ENCODE results near the gene DST. TPM values are rescaled to one million over a fixed set of nuclear protein-coding genes. Genes with fewer than 3 reads are reported as not detected.

DST gene
- total RNA-seq, 1 experiment from 2014 or later, result 132 TPM

DNA sequence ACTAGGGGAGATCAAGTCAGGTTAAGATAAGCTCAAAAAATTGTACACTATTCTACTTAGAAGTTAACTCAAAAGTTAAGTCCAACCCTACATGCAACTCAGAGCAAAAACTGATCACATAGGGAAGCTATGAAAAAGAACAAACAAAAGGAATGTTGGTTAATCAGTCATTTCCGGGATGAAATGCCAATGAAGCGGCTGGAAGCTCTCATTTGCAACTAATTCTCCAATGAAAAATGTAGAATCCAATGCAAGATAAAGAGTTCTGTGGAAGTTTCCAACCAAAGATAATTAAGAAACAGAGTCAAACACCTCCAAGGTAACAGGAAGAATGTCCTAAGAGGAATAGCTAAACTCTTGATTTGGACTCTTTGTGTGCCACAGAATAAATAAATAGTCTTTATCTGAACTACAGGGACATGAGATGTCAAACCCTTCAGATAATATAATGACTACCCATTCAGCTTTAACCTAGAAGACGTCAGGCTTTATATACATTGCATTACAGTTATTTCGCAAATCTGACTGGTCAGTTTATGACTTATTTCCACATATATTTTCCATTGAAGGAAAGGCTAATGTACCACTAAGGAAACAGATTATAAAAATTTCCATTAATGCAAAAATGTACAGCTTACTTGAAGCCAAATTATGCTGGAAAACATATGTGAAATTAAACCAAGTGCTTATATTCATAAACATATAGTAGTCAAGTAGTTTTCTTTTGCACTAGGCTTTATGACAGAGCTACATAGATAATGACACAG lies 48.0 kb upstream of the DST start:
- CTCF ChIA-PET, result interaction anchor here (0.8 to 1.9 kb wide), 5 partner anchors 8 to 162 kb away, joined by 3 to 6 read pairs (median 5); no protein-coding TSS in a partner anchor
- no peak for TF ChIP-seq ATF1 (CRISPR knock-in tag; IDR thresholded peaks at IDR 0.05)
- TF ChIP-seq NR2C2 (CRISPR knock-in tag; IDR thresholded peaks at IDR 0.05), result no peak
- TF ChIP-seq TP53 (CRISPR knock-in tag; IDR thresholded peaks at IDR 0.05), result no peak
- TF ChIP-seq GABPB1 (CRISPR knock-in tag; IDR thresholded peaks at IDR 0.05), result peak; percentile 13; the same call in 1 of the 2 replicates
- H3K4me1 Mint-ChIP-seq, result peaks cover 43% of the 10 kb centered on the region
- no peaks in the 10 kb centered on the region for H3K27me3 Mint-ChIP-seq (ENCODE audit: low read depth)
- H3K36me3 Mint-ChIP-seq, result peaks cover 2% of the 10 kb centered on the region; the same call in 1 of the 2 replicates
- H3K9me3 Mint-ChIP-seq, result no peaks in the 10 kb centered on the region
- ATAC-seq, result no peak
- no peak for DNase-seq (ENCODE audit: low spot score)
- no peak overlapping the region for H3K4me3 Mint-ChIP-seq
- H3K27ac Mint-ChIP-seq, result no peak overlapping the region
- POLR2A ChIA-PET, result no interaction called here

- no peaks in the 10 kb centered on the region for H3K27me3 Mint-ChIP-seq (ENCODE audit: low read depth)
- no peak overlapping the region for H3K4me3 Mint-ChIP-seq
- POLR2A ChIA-PET, result no interaction called here
- no peak for ATAC-seq
- DNase-seq (ENCODE audit: low spot score), result no peak
- CTCF ChIA-PET, result interaction anchor here (0.6 to 1.4 kb wide), 6 partner anchors 9 to 97 kb away, joined by 3 to 6 read pairs (median 4); no protein-coding TSS in a partner anchor
- H3K4me1 Mint-ChIP-seq, result peaks cover 49% of the 10 kb centered on the region
- no peaks in the 10 kb centered on the region for H3K36me3 Mint-ChIP-seq
- H3K9me3 Mint-ChIP-seq, result no peaks in the 10 kb centered on the region
- H3K27ac Mint-ChIP-seq, result no peak overlapping the region
- no peak for TF ChIP-seq ZNF396 (CRISPR knock-in tag; IDR thresholded peaks at IDR 0.05; ENCODE audit: borderline replicate concordance)
- no peak for TF ChIP-seq ELF4 (CRISPR knock-in tag; IDR thresholded peaks at IDR 0.05; ENCODE audit: low read depth)
- no peak for TF ChIP-seq NFYB (CRISPR knock-in tag; conservative IDR thresholded peaks at IDR 0.05; ENCODE audit: low read depth)
- TF ChIP-seq CREM (CRISPR knock-in tag; IDR thresholded peaks at IDR 0.05), result no peak
- no peak for TF ChIP-seq RORB (CRISPR knock-in tag; IDR thresholded peaks at IDR 0.05)
Measured at GRCh38 chr6:56689663-56690062, 47.0 kb upstream of the DST start.

GRCh38 chr6:56689114-56689513 lies 46.4 kb upstream of the DST start:
- POLR2A ChIA-PET, result no interaction called here
- ATAC-seq (no peak), DNase-seq (ENCODE audit: low spot score) (no peak)
- Mint-ChIP-seq H3K4me1 (peaks cover 49% of the 10 kb centered on the region), H3K4me3 (no peak overlapping the region), H3K36me3 (no peaks in the 10 kb centered on the region), H3K27ac (no peak overlapping the region), H3K9me3 (no peaks in the 10 kb centered on the region), H3K27me3 (ENCODE audit: low read depth) (no peaks in the 10 kb centered on the region)
- TF ChIP-seq, protein P1, sequence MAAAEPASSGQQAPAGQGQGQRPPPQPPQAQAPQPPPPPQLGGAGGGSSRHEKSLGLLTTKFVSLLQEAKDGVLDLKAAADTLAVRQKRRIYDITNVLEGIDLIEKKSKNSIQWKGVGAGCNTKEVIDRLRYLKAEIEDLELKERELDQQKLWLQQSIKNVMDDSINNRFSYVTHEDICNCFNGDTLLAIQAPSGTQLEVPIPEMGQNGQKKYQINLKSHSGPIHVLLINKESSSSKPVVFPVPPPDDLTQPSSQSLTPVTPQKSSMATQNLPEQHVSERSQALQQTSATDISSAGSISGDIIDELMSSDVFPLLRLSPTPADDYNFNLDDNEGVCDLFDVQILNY (CRISPR knock-in tag; IDR thresholded peaks at IDR 0.05), result no peak
- TF ChIP-seq EMX1 (CRISPR knock-in tag; IDR thresholded peaks at IDR 0.05), result no peak
- CTCF ChIA-PET, result interaction anchor here (1.1 kb wide), 2 partner anchors 11 to 96 kb away, joined by 3 to 4 read pairs; no protein-coding TSS in a partner anchor

DNA sequence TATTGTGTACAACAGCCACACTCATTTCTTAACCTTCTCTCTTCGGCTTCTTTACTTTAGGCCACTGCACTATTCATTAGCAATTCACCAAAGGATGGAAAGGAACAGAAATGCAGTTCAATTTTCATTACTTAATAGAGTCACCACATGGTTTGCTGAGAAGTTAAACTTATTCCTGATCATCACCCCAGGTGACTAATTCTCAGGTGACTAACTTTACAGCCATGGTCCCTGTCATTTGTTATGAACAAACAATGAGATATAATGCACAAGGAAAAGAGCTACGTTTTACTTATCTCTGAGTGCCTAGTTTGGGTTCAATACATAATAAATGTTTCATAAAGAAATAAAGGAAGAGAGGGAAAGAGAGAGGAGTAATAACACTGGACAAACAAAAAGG lies 45.8 kb upstream of the DST start:
- CTCF ChIA-PET, result no interaction called here
- TF ChIP-seq IRF2 (CRISPR knock-in tag; IDR thresholded peaks at IDR 0.05; ENCODE audit: borderline replicate concordance, low read depth), result no peak
- no peak for TF ChIP-seq NFYB (CRISPR knock-in tag; conservative IDR thresholded peaks at IDR 0.05; ENCODE audit: low read depth)
- no peak for TF ChIP-seq FOXP1 (CRISPR knock-in tag; IDR thresholded peaks at IDR 0.05; ENCODE audit: borderline replicate concordance)
- TF ChIP-seq, protein P2, sequence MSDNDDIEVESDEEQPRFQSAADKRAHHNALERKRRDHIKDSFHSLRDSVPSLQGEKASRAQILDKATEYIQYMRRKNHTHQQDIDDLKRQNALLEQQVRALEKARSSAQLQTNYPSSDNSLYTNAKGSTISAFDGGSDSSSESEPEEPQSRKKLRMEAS (CRISPR knock-in tag; IDR thresholded peaks at IDR 0.05), result no peak
- TF ChIP-seq ATF2 (CRISPR knock-in tag; IDR thresholded peaks at IDR 0.05; ENCODE audit: borderline replicate concordance, low read depth), result no peak
- TF ChIP-seq ZNF138 (CRISPR knock-in tag; conservative IDR thresholded peaks at IDR 0.05), result no peak
- TF ChIP-seq ZNF232 (CRISPR knock-in tag; IDR thresholded peaks at IDR 0.05), result no peak
- no peak for TF ChIP-seq PRRX2 (CRISPR knock-in tag; IDR thresholded peaks at IDR 0.05)
- no peak for TF ChIP-seq ZNF317 (CRISPR knock-in tag; IDR thresholded peaks at IDR 0.05; ENCODE audit: borderline replicate concordance, low read depth)
- no peak for TF ChIP-seq SMAD3 (CRISPR knock-in tag; IDR thresholded peaks at IDR 0.05; ENCODE audit: borderline replicate concordance)

More for the DNA sequence above, 45.8 kb upstream of the DST start:
- Mint-ChIP-seq H3K4me3 (no peak overlapping the region), H3K9me3 (no peaks in the 10 kb centered on the region), H3K4me1 (peaks cover 49% of the 10 kb centered on the region), H3K27me3 (ENCODE audit: low read depth) (no peaks in the 10 kb centered on the region), H3K36me3 (no peaks in the 10 kb centered on the region), H3K27ac (no peak overlapping the region)
- no peak for DNase-seq (ENCODE audit: low spot score)
- ATAC-seq, result no peak
- POLR2A ChIA-PET, result no interaction called here

Data from WTC11 (cell line).